Kidney epithelial cell (primary cell): ENCODE data around the gene PRM1. TPM values are rescaled to one million over a fixed set of nuclear protein-coding genes. Genes with fewer than 3 reads are reported as not detected.

Experiments used
- DNase-seq: peaks from one replicate; pipeline ENCODE4 v3.0.0-alpha.2; 2010; ENCODE audit warnings: low read depth
- H3K27me3 ChIP-seq: 2 replicates; pipeline ENCODE4 v1.6.0; 2011; ENCODE audit warnings: low read length; ENCODE audit not compliant: control insufficient read depth, insufficient read depth
- H3K36me3 ChIP-seq: 2 replicates; pipeline ENCODE4 v1.5.1; 2011; ENCODE audit warnings: low read length; ENCODE audit not compliant: control insufficient read depth, insufficient read depth
- H3K4me3 ChIP-seq: 2 replicates; pipeline ENCODE4 v1.5.1; 2011; ENCODE audit warnings: low read depth, mild to moderate bottlenecking, control low read depth, low read length
- CTCF ChIP-seq: IDR thresholded peaks from 2 replicates; pipeline ENCODE4 v1.5.1; 2011; ENCODE audit warnings: mild to moderate bottlenecking, moderate library complexity, low read length, control low read depth, inconsistent platforms; ENCODE audit not compliant: insufficient read depth, poor library complexity, severe bottlenecking
- total RNA-seq: library from RNA; depleted of rRNA; stranded (reverse); fragments of >200 nt; gene quantifications from 2 replicates; pipeline ENCODE4 v1.2.3, GENCODE V29; 2015

Gene PRM1
- total RNA-seq, 1 donor from 2014 or later: not detected

GRCh38 chr16:11232852-11233726, 48.0 kb downstream of the PRM1 start:
- no peaks in the 10 kb centered on the region for H3K27me3 ChIP-seq
- H3K4me3 ChIP-seq: no peak overlapping the region
- no peak for DNase-seq
- H3K36me3 ChIP-seq: no peaks in the 10 kb centered on the region
- TF ChIP-seq CTCF: no peak

GRCh38 chr16:11232302-11232851, 48.8 kb downstream of the PRM1 start:
- no peak for TF ChIP-seq CTCF
- no peaks in the 10 kb centered on the region for H3K27me3 ChIP-seq
- DNase-seq: no peak
- no peak overlapping the region for H3K4me3 ChIP-seq
- H3K36me3 ChIP-seq: no peaks in the 10 kb centered on the region

- no peak overlapping the region for H3K4me3 ChIP-seq
- no peaks in the 10 kb centered on the region for H3K27me3 ChIP-seq
- no peak for TF ChIP-seq CTCF
- no peak for DNase-seq
- H3K36me3 ChIP-seq: no peaks in the 10 kb centered on the region
Observed at GRCh38 chr16:11231367-11231970, 49.7 kb downstream of the PRM1 start.

Other genes starting within 250 kb of the PRM1 start
- 1.2 and 3.5 TPM in 2 replicates for gene SOCS1, start 25.1 kb downstream of the PRM1 start, total RNA-seq
- not detected in 2 replicates for gene TNP2, start 12.0 kb downstream of the PRM1 start, total RNA-seq
- gene PRM3, start 7.7 kb downstream of the PRM1 start, total RNA-seq: not detected in 2 replicates
- gene PRM2, start 4.8 kb downstream of the PRM1 start, total RNA-seq: not detected in 2 replicates
- gene RMI2, start 64.1 kb upstream of the PRM1 start, total RNA-seq: 5.6 and 6.0 TPM in 2 replicates